Parathyroid adenoma (tissue), 2 donors: ENCODE data around the gene DUS2.
A peak's percentile ranks its signal among the peaks of the same experiment; 100 is the strongest.
"Not testable (repeated sequence)": the region's sequence is repeated elsewhere in the genome, so short reads cannot be mapped to it uniquely, and the experiment has no call there.

Experiments used
- H2AFZ ChIP-seq: fragments of 300-600 bp; sonication (generic); one replicate; pipeline ENCODE4 v1.7.0; 2017; ENCODE audit warnings: antibody characterized with exemption, mild to moderate bottlenecking
- H3K27ac ChIP-seq: fragments of 300-600 bp; sonication (generic); one replicate; pipeline ENCODE4 v1.7.0; 2017
- H3K27me3 ChIP-seq: fragments of 300-600 bp; sonication (generic); one replicate; pipeline ENCODE4 v1.7.0; 2017; ENCODE audit warnings: low read length; ENCODE audit not compliant: control insufficient read depth, insufficient read depth
- H3K36me3 ChIP-seq: fragments of 300-600 bp; sonication (generic); one replicate; pipeline ENCODE4 v1.7.0; 2017; ENCODE audit warnings: low read length; ENCODE audit not compliant: control insufficient read depth, insufficient read depth
- H3K4me1 ChIP-seq: fragments of 300-600 bp; sonication (generic); one replicate; pipeline ENCODE4 v1.7.0; 2017; ENCODE audit warnings: control low read depth
- H3K4me2 ChIP-seq: fragments of 300-600 bp; sonication (generic); one replicate; pipeline ENCODE4 v1.7.0; 2017; ENCODE audit warnings: low read length
- H3K4me3 ChIP-seq: fragments of 300-600 bp; sonication (generic); one replicate; pipeline ENCODE4 v1.7.0; 2017; ENCODE audit warnings: low read depth, low read length
- H3K79me2 ChIP-seq: fragments of 300-600 bp; sonication (generic); one replicate; pipeline ENCODE4 v1.7.0; 2017; ENCODE audit warnings: control low read depth
- H3K9ac ChIP-seq: fragments of 300-600 bp; sonication (generic); one replicate; pipeline ENCODE4 v1.7.0; 2017; ENCODE audit warnings: mild to moderate bottlenecking
- H3K9me3 ChIP-seq: fragments of 300-600 bp; sonication (generic); one replicate; pipeline ENCODE4 v1.7.0; 2017; ENCODE audit warnings: low read length; ENCODE audit not compliant: control insufficient read depth
- CTCF ChIP-seq: fragments of 300-600 bp; sonication (generic); IDR thresholded peaks from one replicate; pipeline ENCODE4 v1.7.0; 2017; ENCODE audit warnings: antibody characterized with exemption, mild to moderate bottlenecking
- donor health status: primary hyperparathyroidism.

DUS2 gene

GRCh38 chr16:68097088-68097487, 74.0 kb downstream of the DUS2 start:
- no peak overlapping the region for H3K9ac ChIP-seq
- H3K9me3 ChIP-seq: no peaks in the 10 kb centered on the region
- H3K4me3 ChIP-seq: no peak overlapping the region
- no peaks in the 10 kb centered on the region for H3K36me3 ChIP-seq
- peaks cover 4% of the 10 kb centered on the region for H3K4me1 ChIP-seq
- TF ChIP-seq CTCF: no peak
- H3K4me2 ChIP-seq: no peak overlapping the region
- peaks cover 71% of the 10 kb centered on the region for H3K79me2 ChIP-seq
- no peak overlapping the region for H3K27ac ChIP-seq
- no peaks in the 10 kb centered on the region for H3K27me3 ChIP-seq
- H2AFZ ChIP-seq: no peak overlapping the region

GRCh38 chr16:68097895-68098294, 74.8 kb downstream of the DUS2 start:
- H3K4me3 ChIP-seq: no peak overlapping the region
- no peaks in the 10 kb centered on the region for H3K9me3 ChIP-seq
- H3K9ac ChIP-seq: no peak overlapping the region
- H3K27ac ChIP-seq: no peak overlapping the region
- no peaks in the 10 kb centered on the region for H3K36me3 ChIP-seq
- no peak overlapping the region for H2AFZ ChIP-seq
- H3K4me2 ChIP-seq: no peak overlapping the region
- peaks cover 73% of the 10 kb centered on the region for H3K79me2 ChIP-seq
- TF ChIP-seq CTCF: no peak
- H3K4me1 ChIP-seq: peaks cover 6% of the 10 kb centered on the region
- H3K27me3 ChIP-seq: no peaks in the 10 kb centered on the region

GRCh38 chr16:68100488-68100887, 77.4 kb downstream of the DUS2 start:
- H2AFZ ChIP-seq: no peak overlapping the region
- TF ChIP-seq CTCF: no peak
- H3K27me3 ChIP-seq: no peaks in the 10 kb centered on the region
- no peaks in the 10 kb centered on the region for H3K9me3 ChIP-seq
- H3K36me3 ChIP-seq: no peaks in the 10 kb centered on the region
- peaks cover 2% of the 10 kb centered on the region for H3K4me1 ChIP-seq
- H3K4me3 ChIP-seq: no peak overlapping the region
- peaks cover 73% of the 10 kb centered on the region for H3K79me2 ChIP-seq
- no peak overlapping the region for H3K4me2 ChIP-seq
- H3K9ac ChIP-seq: no peak overlapping the region
- H3K27ac ChIP-seq: no peak overlapping the region

GRCh38 chr16:68105611-68106010, 82.5 kb downstream of the DUS2 start:
- Histone ChIP-seq H3K4me2 (no peak overlapping the region), H2AFZ (no peak overlapping the region), H3K36me3 (no peaks in the 10 kb centered on the region), H3K4me1 (peaks cover 2% of the 10 kb centered on the region), H3K9ac (no peak overlapping the region), H3K4me3 (no peak overlapping the region), H3K27ac (no peak overlapping the region), H3K79me2 (peaks cover 80% of the 10 kb centered on the region), H3K27me3 (no peaks in the 10 kb centered on the region), H3K9me3 (no peaks in the 10 kb centered on the region)
- no peak for TF ChIP-seq CTCF

- H3K79me2 ChIP-seq: peaks cover 84% of the 10 kb centered on the region
- H3K4me2 ChIP-seq, H3K36me3 ChIP-seq, H3K9ac ChIP-seq, H3K27me3 ChIP-seq, H2AFZ ChIP-seq, H3K9me3 ChIP-seq, H3K4me1 ChIP-seq, H3K4me3 ChIP-seq, H3K27ac ChIP-seq: not testable (repeated sequence)
- peak; percentile 5 for TF ChIP-seq CTCF
Observed at GRCh38 chr16:68107230-68107928, 84.3 kb downstream of the DUS2 start.

GRCh38 chr16:68109156-68109555, 86.1 kb downstream of the DUS2 start:
- H3K4me1 ChIP-seq, H3K4me2 ChIP-seq, H3K27ac ChIP-seq, H3K9me3 ChIP-seq, H3K27me3 ChIP-seq, H3K4me3 ChIP-seq, H2AFZ ChIP-seq, H3K36me3 ChIP-seq, H3K9ac ChIP-seq: not testable (repeated sequence)
- H3K79me2 ChIP-seq: peaks cover 79% of the 10 kb centered on the region

GRCh38 chr16:68110611-68111010, 87.5 kb downstream of the DUS2 start:
- H3K4me1 ChIP-seq, H3K9me3 ChIP-seq: not testable (repeated sequence)

More at GRCh38 chr16:68110611-68111010, 87.5 kb downstream of the DUS2 start:
- H3K4me2 ChIP-seq, H2AFZ ChIP-seq, H3K36me3 ChIP-seq, H3K9ac ChIP-seq, H3K27ac ChIP-seq, H3K27me3 ChIP-seq, H3K4me3 ChIP-seq: not testable (repeated sequence)
- H3K79me2 ChIP-seq: peaks cover 84% of the 10 kb centered on the region
